NCI-H446 treated with DMSO at 0.1 percent for 48 hours (cell line): Measurements from ENCODE around the gene RTKN2.
"Not testable (repeated sequence)": the region's sequence is repeated elsewhere in the genome, so short reads cannot be mapped to it uniquely, and the experiment has no call there.

Experiments
- DNase-seq: peaks from one replicate; lab custom pipeline; 2025; lab: John Stamatoyannopoulos, UW

The RTKN2 gene, protein sequence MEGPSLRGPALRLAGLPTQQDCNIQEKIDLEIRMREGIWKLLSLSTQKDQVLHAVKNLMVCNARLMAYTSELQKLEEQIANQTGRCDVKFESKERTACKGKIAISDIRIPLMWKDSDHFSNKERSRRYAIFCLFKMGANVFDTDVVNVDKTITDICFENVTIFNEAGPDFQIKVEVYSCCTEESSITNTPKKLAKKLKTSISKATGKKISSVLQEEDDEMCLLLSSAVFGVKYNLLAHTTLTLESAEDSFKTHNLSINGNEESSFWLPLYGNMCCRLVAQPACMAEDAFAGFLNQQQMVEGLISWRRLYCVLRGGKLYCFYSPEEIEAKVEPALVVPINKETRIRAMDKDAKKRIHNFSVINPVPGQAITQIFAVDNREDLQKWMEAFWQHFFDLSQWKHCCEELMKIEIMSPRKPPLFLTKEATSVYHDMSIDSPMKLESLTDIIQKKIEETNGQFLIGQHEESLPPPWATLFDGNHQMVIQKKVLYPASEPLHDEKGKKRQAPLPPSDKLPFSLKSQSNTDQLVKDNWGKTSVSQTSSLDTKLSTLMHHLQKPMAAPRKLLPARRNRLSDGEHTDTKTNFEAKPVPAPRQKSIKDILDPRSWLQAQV

GRCh38 chr10:62268399-62269114 is at the start of gene RTKN2:
TSS of gene RTKN2 (minus strand) at chr10:62268844. CDS start at chr10:62268610, 234 bp downstream.
- peak; percentile 74 for DNase-seq

GRCh38 chr10:62317257-62317656 is 48.6 kb upstream of the RTKN2 start:
- no peak for DNase-seq

GRCh38 chr10:62309254-62309653 is 40.6 kb upstream of the RTKN2 start:
- DNase-seq = no peak

DNA sequence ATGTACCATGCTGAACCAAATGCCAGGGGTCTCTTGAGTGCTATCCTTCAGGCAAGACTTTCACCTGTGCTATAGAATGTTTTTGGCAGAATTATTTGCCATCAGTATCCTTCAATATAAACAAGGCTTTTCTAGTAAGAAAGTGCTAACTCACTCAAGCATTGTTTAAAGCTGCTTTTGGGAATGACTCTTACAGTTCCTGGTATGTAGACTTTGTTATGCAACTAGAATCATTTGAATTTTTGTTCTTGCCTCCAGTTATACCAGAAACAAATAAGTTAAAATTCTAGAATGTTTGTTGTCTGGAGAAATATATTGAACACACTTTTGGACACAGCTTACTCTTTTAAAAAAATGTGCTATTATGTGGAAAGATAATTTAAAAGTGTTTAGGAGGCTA is 39.5 kb upstream of the RTKN2 start:
- DNase-seq = no peak

- no peak for DNase-seq
These were observed 39.0 kb upstream of the RTKN2 start for GRCh38 chr10:62307635-62308034.

- DNase-seq = no peak
These were observed 38.0 kb upstream of the RTKN2 start for GRCh38 chr10:62306663-62307062.

DNA sequence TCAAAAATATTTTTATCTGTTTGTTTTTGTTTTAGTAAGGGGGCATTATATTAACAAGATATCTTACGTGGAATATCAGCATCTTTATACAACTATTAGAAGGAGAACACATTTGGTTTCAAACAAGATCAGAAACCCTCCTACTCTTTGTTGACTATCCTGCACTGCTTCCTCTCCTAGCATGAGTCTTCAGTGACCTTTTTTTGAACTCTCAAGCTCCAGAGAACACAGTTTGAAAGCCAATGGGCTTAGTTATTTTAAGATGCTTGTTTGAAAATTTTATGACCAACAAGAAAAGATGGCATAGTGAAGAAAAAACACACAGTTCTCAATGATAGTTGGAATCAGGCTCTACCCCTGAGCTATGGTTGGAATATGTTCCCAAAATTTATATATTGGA is 37.2 kb upstream of the RTKN2 start:
- no peak for DNase-seq

GRCh38 chr10:62303922-62304321 is 35.3 kb upstream of the RTKN2 start:
- no peak for DNase-seq

GRCh38 chr10:62302760-62303159 is 34.1 kb upstream of the RTKN2 start:
- no peak for DNase-seq

- no peak for DNase-seq
These were observed 29.2 kb upstream of the RTKN2 start for GRCh38 chr10:62297857-62298256.

GRCh38 chr10:62284221-62284620 is 15.6 kb upstream of the RTKN2 start:
- DNase-seq = no peak

- DNase-seq = not testable (repeated sequence)
These were observed 12.7 kb upstream of the RTKN2 start for GRCh38 chr10:62281348-62281747.

- not testable (repeated sequence) for DNase-seq
These were observed 11.7 kb upstream of the RTKN2 start for GRCh38 chr10:62280392-62280791.

- no peak for DNase-seq
These were observed 9.8 kb upstream of the RTKN2 start for GRCh38 chr10:62278441-62278910.

DNA sequence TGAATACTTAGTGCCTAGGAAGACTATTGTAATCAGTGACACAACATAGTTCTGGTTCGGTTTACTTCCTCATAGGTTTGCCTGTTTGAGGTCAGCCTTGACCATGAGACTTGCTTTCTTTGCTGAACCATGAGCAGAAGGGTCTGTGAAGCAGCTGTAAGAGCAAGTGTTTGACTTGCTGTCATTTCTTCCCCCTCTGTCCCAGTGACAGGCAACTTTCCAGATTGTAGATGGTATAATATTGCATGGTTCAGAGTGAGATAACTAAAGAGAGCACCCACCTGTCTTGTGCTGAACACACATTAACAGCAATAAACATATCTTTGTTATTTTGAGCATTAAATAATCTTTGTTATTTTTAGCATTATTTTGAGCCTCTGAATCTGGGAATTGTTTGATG is 9.3 kb upstream of the RTKN2 start:
- no peak for DNase-seq

DNA sequence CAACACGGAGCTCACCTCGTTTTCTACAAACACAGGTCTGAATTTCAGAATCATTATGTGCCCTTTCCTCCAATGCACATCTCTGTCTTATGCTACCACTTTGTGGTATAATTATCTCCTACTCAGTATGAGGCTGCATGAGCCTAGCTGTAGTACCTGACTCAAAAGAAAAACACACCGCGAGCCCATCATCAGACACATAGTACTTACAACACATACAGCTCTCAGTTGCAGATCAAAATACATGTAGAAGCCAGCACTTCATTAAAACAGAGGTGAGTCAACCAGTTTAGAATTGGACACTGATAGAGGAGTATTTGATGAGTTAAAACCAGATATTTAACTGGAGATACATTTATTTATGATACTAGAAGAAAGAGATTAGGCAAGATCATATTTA is 1.4 kb upstream of the RTKN2 start:
- no peak for DNase-seq

DNA sequence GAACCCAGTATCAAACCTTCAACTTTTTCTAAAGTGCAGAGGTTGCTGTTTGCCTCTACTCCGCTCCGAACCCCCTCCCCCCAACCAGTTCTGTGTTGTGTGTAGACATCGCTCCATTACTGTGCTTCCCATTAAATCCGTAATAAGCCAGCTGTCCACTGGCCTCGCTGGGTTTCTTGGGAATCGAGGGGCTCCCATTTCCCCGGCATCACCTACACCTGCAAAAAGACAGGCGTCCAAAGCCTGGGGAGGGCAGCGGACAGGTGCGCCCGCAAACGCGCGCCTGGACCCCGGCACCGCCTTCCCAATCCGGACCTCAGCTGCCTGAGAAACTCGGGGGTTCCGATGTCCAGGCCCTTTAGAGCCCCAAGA is 631 bp downstream of the RTKN2 start:
- DNase-seq = no peak

DNA sequence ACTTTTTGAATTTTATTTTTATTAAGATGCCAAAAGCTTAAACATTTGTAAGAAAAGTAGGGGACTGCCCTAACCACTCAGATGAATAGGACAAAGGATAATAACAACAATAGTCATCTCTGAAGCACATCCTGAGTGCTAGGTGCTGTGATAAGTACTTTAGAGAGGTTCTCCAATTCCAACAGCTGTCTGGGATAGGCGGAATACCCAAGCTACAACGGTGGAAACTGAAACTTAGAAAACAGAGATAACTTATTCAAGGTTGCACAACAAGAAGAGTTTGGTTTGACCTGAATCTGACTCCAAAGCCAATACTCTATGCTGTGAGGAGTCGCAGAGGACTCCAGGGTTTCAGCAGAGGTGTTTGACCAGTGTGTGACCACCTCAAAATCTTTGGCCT is 2.0 kb downstream of the RTKN2 start:
- no peak for DNase-seq

GRCh38 chr10:62266147-62266546 is 2.5 kb downstream of the RTKN2 start:
- no peak for DNase-seq

GRCh38 chr10:62264702-62265436 is 3.8 kb downstream of the RTKN2 start:
- peak; percentile 5 for DNase-seq

DNA sequence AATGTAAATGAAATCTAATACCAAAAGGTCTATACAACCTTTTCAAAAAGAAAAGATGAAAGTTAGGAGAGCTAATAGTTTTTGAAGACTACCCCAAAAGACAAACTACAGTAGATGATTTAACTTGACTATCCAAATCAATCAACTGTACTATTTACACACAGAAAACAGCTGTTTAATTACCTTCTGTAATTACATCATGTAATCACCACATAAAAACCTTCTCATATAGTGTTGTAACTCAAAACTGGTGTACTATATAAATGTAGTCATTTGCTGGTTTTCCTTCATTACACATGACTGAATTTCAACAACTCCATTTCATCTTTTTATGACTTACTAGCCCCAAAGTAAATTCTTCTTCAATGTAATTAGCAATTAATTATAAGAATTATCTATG is 4.5 kb downstream of the RTKN2 start:
- no peak for DNase-seq

GRCh38 chr10:62261666-62262065 is 7.0 kb downstream of the RTKN2 start:
- no peak for DNase-seq
